Endothelial cell of umbilical vein (primary cell): ENCODE measurements around the gene MYO1E. TPM values are rescaled to one million over a fixed set of nuclear protein-coding genes. Genes with fewer than 3 reads are reported as not detected.

Experiments
- BruUV-seq: library from RNA; stranded (reverse); fragments of 400-500 nt; replicated peaks from 2 replicates; lab custom pipeline; 2021; lab: Mats Ljungman, UMichigan
- CTCF ChIA-PET: fragments of 300-600, 350-600 bp; sonication (Branson Sonifier 250); formaldehyde crosslinking; loops from one replicate; lab custom pipeline; 2021; ENCODE audit warnings: antibody characterized with exemption, inconsistent platforms; lab: Charles Lee
- POLR2A ChIA-PET: fragments of 300-600, 350-600 bp; sonication (Branson Sonifier 250); formaldehyde crosslinking; loops from one replicate; lab custom pipeline; 2021; ENCODE audit warnings: antibody characterized with exemption, inconsistent platforms; lab: Charles Lee
- DNase-seq: peaks from one replicate; pipeline ENCODE4 v3.0.0-alpha.2; 2011; ENCODE audit warnings: low read depth, low spot score
- FAIRE-seq: peaks from 2 replicates; lab custom pipeline; 2011; peaks lifted over from hg19 to GRCh38; lab: Jason Lieb, UNC
- H2AFZ ChIP-seq: 2 replicates; pipeline ENCODE4 v1.6.0; 2012; ENCODE audit warnings: low read depth, low read length, control low read depth, inconsistent platforms
- H3K27ac ChIP-seq: 2 replicates; pipeline ENCODE4 v1.5.1; 2011; ENCODE audit warnings: low read depth, mild to moderate bottlenecking, control low read depth, low read length, moderate library complexity; ENCODE audit not compliant: insufficient read depth
- H3K27me3 ChIP-seq, 2 experiments: 2 replicates each; pipeline versions ENCODE4 v1.6.0 to v1.6.1; 2011; ENCODE audit warnings: low read length in 2 of 2, mixed read lengths in 1 of 2; ENCODE audit not compliant: control insufficient read depth in 2 of 2, insufficient read depth in 2 of 2
- H3K36me3 ChIP-seq, 2 experiments: 2 replicates in 1 of 2; 3 replicates in 1 of 2; pipeline ENCODE4 v1.5.1; 2011; ENCODE audit warnings: low read length in 2 of 2, mild to moderate bottlenecking in 1 of 2, moderate library complexity in 1 of 2; ENCODE audit not compliant: control insufficient read depth in 2 of 2, insufficient read depth in 2 of 2; ENCODE audit errors: extremely low read depth in 1 of 2
- H3K4me1 ChIP-seq: 3 replicates; pipeline ENCODE4 v1.5.1; 2011; ENCODE audit warnings: mild to moderate bottlenecking, low read length; ENCODE audit not compliant: control insufficient read depth, insufficient read depth; ENCODE audit errors: extremely low read depth
- H3K4me2 ChIP-seq: 2 replicates; pipeline ENCODE4 v1.6.1; 2011; ENCODE audit warnings: low read length, control low read depth, mixed read lengths; ENCODE audit not compliant: insufficient read depth
- H3K4me3 ChIP-seq, 3 experiments: fragments of 200-600 bp in 1 of 3; sonication (generic), shearing (Covaris generic) in 1 of 3; replicated peaks in 1 of 3; 2 replicates each; pipeline ENCODE4 v1.5.1; 2011 to 2016; ENCODE audit warnings: control low read depth in 3 of 3, low read length in 3 of 3, mild to moderate bottlenecking in 2 of 3, inconsistent platforms in 1 of 3, low read depth in 1 of 3, moderate library complexity in 1 of 3; ENCODE audit not compliant: insufficient read depth in 1 of 3
- H3K79me2 ChIP-seq: 2 replicates; pipeline ENCODE4 v1.6.0; 2012; ENCODE audit warnings: low read length, inconsistent platforms; ENCODE audit not compliant: control insufficient read depth, insufficient read depth
- H3K9ac ChIP-seq: replicated peaks from 2 replicates; pipeline ENCODE3; 2011; ENCODE audit warnings: low read length, control low read depth; ENCODE audit not compliant: insufficient read depth; ENCODE audit errors: extremely low read depth
- H3K9me1 ChIP-seq: replicated peaks from 3 replicates; pipeline ENCODE4 v1.6.0; 2011; ENCODE audit warnings: mild to moderate bottlenecking, low read length; ENCODE audit not compliant: control insufficient read depth, insufficient read depth; ENCODE audit errors: extremely low read depth
- H3K9me3 ChIP-seq: replicated peaks from 2 replicates; pipeline ENCODE4 v1.5.1; 2012; ENCODE audit warnings: low read length, inconsistent platforms; ENCODE audit not compliant: control insufficient read depth, insufficient read depth
- H4K20me1 ChIP-seq: replicated peaks from 2 replicates; pipeline ENCODE3; 2011; ENCODE audit warnings: mild to moderate bottlenecking, low read length; ENCODE audit not compliant: control insufficient read depth, insufficient read depth; ENCODE audit errors: extremely low read depth
- CTCF ChIP-seq, 2 donors: IDR thresholded peaks; 1 replicate in 1 of 2; 2 replicates in 1 of 2; pipeline ENCODE4 v1.5.1; 2011; ENCODE audit warnings: low read length in 2 of 2, mild to moderate bottlenecking in 2 of 2, moderate library complexity in 2 of 2, control low read depth in 1 of 2, inconsistent platforms in 1 of 2, low read depth in 1 of 2; ENCODE audit not compliant: insufficient read depth in 1 of 2; ENCODE audit errors: extremely low read depth in 1 of 2
- EZH2 ChIP-seq: IDR thresholded peaks from 2 replicates; pipeline ENCODE4 v1.6.1; 2012; ENCODE audit warnings: borderline replicate concordance, low read depth, mild to moderate bottlenecking, moderate library complexity, low read length, inconsistent platforms; ENCODE audit not compliant: severe bottlenecking
- FOS ChIP-seq: IDR thresholded peaks from 2 replicates; pipeline ENCODE4 v1.6.1; 2011; ENCODE audit warnings: mild to moderate bottlenecking, low read length, moderate library complexity, borderline replicate concordance; ENCODE audit not compliant: insufficient read depth
- GATA2 ChIP-seq: IDR thresholded peaks from 2 replicates; pipeline ENCODE4 v1.7.0; 2011; ENCODE audit warnings: low read depth, mild to moderate bottlenecking, moderate library complexity, mixed read lengths, low read length; ENCODE audit not compliant: insufficient read length, insufficient read depth
- JUN ChIP-seq: IDR thresholded peaks from 2 replicates; pipeline ENCODE4 v1.6.1; 2011; ENCODE audit warnings: borderline replicate concordance, low read depth; ENCODE audit not compliant: insufficient read length, insufficient read depth
- MAX ChIP-seq: IDR thresholded peaks from 2 replicates; pipeline ENCODE4 v1.6.1; 2011; ENCODE audit not compliant: insufficient read depth, insufficient read length
- MYC ChIP-seq: IDR thresholded peaks from one replicate; pipeline ENCODE4 v1.6.1; 2011; ENCODE audit warnings: mild to moderate bottlenecking, low read depth, low read length
- POLR2A ChIP-seq: IDR thresholded peaks from 2 replicates; pipeline ENCODE4 v1.6.1; 2012; ENCODE audit warnings: low read depth, mild to moderate bottlenecking, control low read depth, low read length
- POLR2AphosphoS5 ChIP-seq: IDR thresholded peaks from 2 replicates; pipeline ENCODE4 v1.6.1; 2012; ENCODE audit warnings: low read depth, mild to moderate bottlenecking, control low read depth, low read length, moderate library complexity; ENCODE audit not compliant: insufficient read depth
- dilution Hi-C: fragments of 300-500 bp; cut with MboI; formaldehyde crosslinking; loops from one replicate; pipeline ENCODE4 v1.15.0; 2019; ENCODE audit warnings: low sequenced_read_pairs; ENCODE audit not compliant: extremely low pct_ligation_motif_present
- intact Hi-C: fragments of 100-400 bp; cut with micrococcal nuclease; formaldehyde crosslinking; loops from one replicate; pipeline ENCODE4 v1.10.0; 2022
- polyA plus RNA-seq, 4 experiments: library from polyadenylated mRNA; depleted of rRNA in 3 of 4; stranded (reverse) in 3 of 4; unstranded in 1 of 4; fragments of >200 nt; gene quantifications; 2 replicates each; pipeline versions ENCODE4 v1.2.1 to v1.2.3, GENCODE V29; 2011 to 2012; ENCODE audit warnings: missing spikeins in 1 of 4
- total RNA-seq: library from RNA; stranded (reverse); gene quantifications from 2 replicates; pipeline ENCODE4 v1.2.3, GENCODE V29; 2021

MYO1E gene
- total and polyA plus RNA-seq, 2 donors (not counting 3 experiments of a cell fraction or from before 2014, with no cell fraction given) = 31.6 to 218 TPM

GRCh38 chr15:59133929-59134427 is 238.7 kb downstream of the MYO1E start:
- no peak overlapping the region for H2AFZ ChIP-seq
- FAIRE-seq = no peak
- dilution Hi-C loops = no loop called here

GRCh38 chr15:59131969-59132562 is 240.6 kb downstream of the MYO1E start:
- Histone ChIP-seq H3K9ac (no peak overlapping the region), H3K36me3 (peaks cover 12 to 18% of the 10 kb centered on the region in 2 experiments), H2AFZ (no peak overlapping the region), H3K27me3 (no peaks in the 10 kb centered on the region), H4K20me1 (no peaks in the 10 kb centered on the region), H3K27ac (no peak overlapping the region), H3K79me2 (peaks cover 34% of the 10 kb centered on the region), H3K4me2 (no peak overlapping the region), H3K9me1 (no peaks in the 10 kb centered on the region), H3K4me3 (no peak overlapping the region), H3K9me3 (no peaks in the 10 kb centered on the region), H3K4me1 (no peaks in the 10 kb centered on the region)
- no peak for DNase-seq
- dilution Hi-C loops = no loop called here
- no TSS peak for BruUV-seq
- no peak for FAIRE-seq
- no peak for TF ChIP-seq CTCF (IDR thresholded peaks at IDR 0.05; ENCODE audit: extremely low read depth in 1 of 2, insufficient read depth in 1 of 2, low read depth in 1 of 2, low read length in 2 of 2)
- no peak for TF ChIP-seq JUN
- no peak for TF ChIP-seq MAX
- TF ChIP-seq EZH2 = no peak
- no peak for TF ChIP-seq FOS
- no peak for TF ChIP-seq POLR2AphosphoS5
- TF ChIP-seq POLR2A = no peak
- no peak for TF ChIP-seq GATA2
- TF ChIP-seq MYC = no peak
- POLR2A ChIA-PET = no interaction called here
- CTCF ChIA-PET = interaction anchor here (1.0 to 1.4 kb wide), 4 partner anchors 9 to 397 kb away, joined by 4 to 5 read pairs (median 4); no protein-coding TSS in a partner anchor
- intact Hi-C loops = no loop called here

More at GRCh38 chr15:59133929-59134427, 238.7 kb downstream of the MYO1E start:
- Histone ChIP-seq H3K9me3 (no peaks in the 10 kb centered on the region), H3K27ac (no peak overlapping the region), H3K36me3 (peaks cover 12 to 21% of the 10 kb centered on the region in 2 experiments), H3K27me3 (no peaks in the 10 kb centered on the region), H3K9ac (no peak overlapping the region), H3K4me2 (no peak overlapping the region), H3K4me1 (no peaks in the 10 kb centered on the region), H3K9me1 (no peaks in the 10 kb centered on the region), H3K79me2 (peaks cover 20% of the 10 kb centered on the region), H4K20me1 (no peaks in the 10 kb centered on the region), H3K4me3 (no peak overlapping the region)
- BruUV-seq = no TSS peak
- TF ChIP-seq POLR2A (no peak), POLR2AphosphoS5 (no peak), EZH2 (no peak), MYC (no peak), GATA2 (no peak), JUN (no peak)
- POLR2A ChIA-PET = no interaction called here
- CTCF ChIA-PET = no interaction called here
- no peak for DNase-seq
- intact Hi-C loops = no loop called here
